Stimulated activated CD8-positive, alpha-beta memory T cell treated with anti-CD3 and anti-CD28 coated beads, Interleukin-15, amount 100 ng/mL, for 48 hours (primary cell): ENCODE measurements around the gene SELENOW.
"Not testable (repeated sequence)": the region's sequence is repeated elsewhere in the genome, so short reads cannot be mapped to it uniquely, and the experiment has no call there.

Source experiments
- DNase-seq, 2 donors: peaks; one replicate each; pipeline ENCODE4 v3.0.0-alpha.2; 2020; ENCODE audit warnings: low read depth in 2 of 2

Gene SELENOW

DNA sequence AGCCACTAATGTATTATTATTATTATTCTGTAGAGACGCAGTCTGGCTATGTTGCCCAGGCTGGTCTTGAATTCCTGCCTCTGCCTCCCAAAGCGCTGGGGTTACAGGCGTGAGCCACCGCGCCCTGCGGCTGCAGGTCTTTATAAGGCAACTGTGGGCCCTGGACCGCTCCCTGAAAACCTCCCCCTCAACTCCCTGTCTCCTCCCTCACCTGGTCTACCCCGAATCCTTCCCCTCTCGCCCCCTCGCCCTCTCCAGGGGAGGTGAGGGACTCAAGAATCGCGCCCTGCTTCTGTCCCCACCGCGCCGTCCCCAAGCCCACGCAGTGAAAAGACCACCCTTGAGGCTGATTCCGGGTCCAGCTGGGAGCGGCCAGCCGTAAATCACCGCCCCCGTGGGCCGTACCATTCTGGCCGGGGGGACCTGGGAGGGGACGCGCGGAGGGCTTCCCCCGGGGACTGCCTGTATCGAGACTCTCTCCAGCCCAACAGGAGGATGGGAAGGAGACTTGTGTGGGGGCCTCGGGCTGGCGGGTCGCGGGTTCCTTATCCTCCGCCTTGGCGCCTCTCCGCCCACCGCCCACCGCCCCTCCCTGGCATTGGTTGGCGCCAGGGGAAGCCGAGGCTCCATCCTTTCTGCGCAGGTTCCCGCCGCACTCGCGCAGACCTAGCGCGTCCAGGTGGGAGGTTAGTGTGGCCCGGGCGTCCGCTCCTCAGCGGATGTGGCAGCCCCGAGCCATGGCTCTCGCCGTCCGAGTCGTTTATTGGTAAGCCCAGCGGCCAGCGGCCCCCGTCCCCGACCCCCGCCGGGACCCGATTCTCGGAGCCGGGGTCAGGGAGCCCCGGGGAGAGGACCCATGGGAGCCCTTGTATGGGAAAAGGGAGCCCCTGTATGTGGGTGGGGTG is at the start of gene SELENOW:
Gene SELENOW (plus strand): TSS at position 655 of the 905 bp plus-strand sequence. CDS start 83 bp downstream, at position 738.
- DNase-seq = peak; percentile 69 to 70

DNA sequence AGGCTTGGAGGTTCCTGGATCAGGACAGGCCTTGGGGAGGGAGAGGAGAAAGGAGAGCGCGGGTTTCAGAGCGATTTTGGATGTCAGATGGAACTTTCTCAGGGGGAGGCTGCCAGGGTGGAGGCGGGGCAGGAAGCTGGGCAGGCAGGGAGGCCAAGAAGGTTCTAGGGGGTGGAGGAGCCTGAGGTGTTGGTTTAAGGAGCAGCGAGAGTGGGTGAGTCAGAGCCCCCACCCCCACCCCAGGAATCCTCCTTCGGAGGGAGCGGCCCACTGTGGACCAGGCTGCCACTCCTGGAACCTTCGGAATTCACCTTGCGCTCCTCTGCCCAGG is 49.1 kb upstream of the SELENOW start:
- no peak for DNase-seq

DNA sequence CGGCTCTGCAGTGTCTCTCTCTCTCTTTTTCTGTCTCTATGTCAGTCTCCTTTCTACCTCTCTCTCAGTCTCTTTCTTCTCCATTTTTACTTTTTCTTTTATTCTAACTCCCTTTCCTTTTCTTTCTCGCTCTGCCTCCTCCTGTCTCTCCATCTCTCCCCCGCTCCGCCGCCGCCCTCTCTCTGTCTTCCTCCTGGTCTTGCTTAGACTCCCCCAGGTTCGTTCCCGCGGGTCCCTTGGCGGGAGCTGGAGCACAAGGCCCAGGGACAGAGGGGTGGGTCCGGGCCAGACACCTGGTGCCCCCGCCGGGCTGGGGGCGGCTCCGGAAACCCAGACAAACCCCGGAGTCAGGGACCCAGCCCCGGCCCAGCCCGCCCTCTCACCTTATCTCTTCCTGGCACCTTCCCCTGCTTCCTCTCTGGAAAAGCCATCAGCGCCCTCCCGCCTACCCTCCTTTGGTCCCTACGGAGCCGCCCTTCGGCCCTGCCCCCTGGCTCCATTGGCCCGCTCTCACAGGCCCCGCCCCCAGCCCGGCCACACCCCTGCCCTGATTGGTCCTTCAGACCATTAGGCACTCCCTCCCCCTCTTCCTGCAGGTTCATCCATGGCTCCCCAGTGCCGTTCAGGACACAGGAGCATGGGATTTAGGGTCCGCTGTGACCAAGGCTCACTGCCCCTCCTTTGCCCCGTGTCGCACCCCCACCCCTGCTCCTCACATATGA is 48.5 kb upstream of the SELENOW start:
- peak; percentile 34 to 56 for DNase-seq

DNA sequence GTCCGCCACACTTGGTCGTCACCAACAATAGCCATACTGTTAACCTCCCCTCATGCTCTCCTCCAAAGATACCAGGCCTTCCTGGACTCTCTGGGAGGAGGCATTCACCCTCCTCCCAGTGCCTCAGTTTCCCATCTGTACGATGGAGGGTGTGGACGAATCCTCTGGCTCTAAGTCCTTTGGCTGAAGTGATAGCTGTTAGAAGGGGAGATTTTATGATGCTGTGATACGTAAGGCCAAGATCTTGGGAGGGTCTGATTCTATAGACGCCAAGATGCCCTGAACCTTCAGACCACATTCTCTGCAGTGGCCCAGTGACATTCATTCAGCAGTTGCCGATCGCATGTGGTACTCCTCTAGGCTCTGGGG is 48.0 kb upstream of the SELENOW start:
- DNase-seq = no peak

DNA sequence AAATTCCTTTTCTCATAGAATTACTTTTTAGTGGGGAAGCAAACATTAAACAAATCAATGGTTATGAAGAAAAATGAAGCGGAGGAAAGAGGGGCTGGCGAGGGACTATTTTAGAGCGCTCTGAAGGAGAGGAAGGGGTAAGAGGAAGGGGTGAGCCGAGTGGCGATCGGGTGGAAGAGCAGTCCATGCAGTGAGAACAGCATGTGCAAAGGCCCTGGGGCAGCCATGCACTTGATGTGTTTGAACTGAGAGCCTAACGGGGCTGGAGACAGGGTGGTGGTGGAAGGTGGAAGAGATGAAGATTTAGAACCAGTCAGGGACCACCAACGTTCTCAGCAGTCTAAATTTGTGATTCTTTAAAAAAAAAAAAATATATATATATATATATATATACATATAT is 47.6 kb upstream of the SELENOW start:
- DNase-seq = no peak

DNA sequence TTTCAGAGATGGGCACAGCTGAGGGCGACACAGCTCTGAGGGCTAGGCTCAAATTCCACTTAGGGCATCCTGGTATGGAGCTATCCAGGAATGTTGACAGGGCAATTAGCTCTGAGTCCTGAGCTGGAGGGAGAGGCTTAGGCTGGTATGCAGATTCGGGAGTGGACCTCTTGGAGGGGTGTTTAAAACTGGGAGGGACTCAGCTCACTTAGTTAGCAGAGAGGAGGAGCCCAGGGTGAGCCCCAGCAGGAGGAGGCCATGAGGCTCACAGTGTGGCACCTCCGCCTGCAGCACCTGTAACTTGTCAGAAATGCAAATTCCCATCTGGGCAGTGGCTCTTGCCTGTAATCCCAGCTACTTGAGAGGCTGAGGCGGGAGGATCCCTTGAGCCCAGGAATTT is 43.4 kb upstream of the SELENOW start:
- no peak for DNase-seq

DNA sequence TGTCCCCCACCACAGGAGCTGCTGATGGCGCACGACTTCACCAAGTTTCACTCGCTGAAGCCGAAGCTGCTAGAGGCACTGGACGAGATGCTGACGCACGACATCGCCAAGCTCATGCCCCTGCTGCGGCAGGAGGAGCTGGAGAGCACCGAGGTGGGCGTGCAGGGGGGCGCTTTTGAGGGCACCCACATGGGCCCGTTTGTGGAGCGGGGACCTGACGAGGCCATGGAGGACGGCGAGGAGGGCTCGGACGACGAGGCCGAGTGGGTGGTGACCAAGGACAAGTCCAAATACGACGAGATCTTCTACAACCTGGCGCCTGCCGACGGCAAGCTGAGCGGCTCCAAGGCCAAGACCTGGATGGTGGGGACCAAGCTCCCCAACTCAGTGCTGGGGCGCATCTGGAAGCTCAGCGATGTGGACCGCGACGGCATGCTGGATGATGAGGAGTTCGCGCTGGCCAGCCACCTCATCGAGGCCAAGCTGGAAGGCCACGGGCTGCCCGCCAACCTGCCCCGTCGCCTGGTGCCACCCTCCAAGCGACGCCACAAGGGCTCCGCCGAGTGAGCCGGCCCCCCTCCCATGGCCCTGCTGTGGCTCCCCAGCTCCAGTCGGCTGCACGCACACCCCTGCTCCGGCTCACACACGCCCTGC is 37.5 kb upstream of the SELENOW start:
- no peak for DNase-seq

DNA sequence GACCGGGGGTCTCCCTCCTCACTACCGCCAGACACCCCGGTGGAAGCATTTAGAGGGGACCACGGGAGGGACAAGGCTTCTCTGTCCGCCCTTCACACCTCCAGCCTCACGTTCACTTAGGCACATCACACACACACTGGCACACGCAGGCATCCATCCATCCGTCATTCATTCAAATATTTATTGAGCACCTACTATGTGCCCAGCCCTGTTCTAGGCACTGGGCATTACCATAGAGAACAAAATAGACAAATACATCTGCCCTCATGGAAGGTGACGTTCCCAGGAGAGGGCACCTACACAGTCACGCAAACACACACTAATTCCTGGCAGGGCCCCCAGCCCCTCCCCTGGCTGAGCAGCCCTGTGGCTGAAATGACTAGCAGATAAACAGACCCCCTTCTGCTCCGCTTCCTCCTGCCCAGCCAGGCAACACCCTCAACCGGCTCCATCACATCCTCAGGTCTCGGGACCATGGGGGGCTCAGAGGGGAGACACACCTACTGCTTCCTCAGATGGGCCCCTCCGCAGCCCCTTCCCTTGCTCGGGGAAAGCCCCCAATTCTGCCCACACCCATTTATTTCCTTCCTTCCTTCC is 36.9 kb upstream of the SELENOW start:
- no peak for DNase-seq

DNA sequence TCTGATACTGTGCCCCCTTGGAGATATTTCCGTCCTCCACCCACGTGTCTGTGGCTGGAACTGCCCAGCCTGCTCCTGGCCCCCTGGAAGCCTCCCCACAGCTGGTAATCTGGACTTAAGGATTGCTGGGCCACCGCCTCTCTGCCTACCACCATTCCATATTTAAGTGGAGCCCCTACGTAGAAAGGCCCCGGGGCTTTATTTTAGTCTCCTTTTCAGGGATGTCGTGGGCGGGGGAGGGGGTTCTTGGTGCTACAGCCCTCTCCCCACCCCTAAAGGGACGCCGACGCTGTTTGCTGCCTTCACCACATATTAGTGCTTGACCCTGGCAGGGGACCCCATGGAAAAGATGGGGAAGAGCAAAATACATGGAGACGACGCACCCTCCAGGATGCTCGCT is 35.9 kb upstream of the SELENOW start:
- no peak for DNase-seq

DNA sequence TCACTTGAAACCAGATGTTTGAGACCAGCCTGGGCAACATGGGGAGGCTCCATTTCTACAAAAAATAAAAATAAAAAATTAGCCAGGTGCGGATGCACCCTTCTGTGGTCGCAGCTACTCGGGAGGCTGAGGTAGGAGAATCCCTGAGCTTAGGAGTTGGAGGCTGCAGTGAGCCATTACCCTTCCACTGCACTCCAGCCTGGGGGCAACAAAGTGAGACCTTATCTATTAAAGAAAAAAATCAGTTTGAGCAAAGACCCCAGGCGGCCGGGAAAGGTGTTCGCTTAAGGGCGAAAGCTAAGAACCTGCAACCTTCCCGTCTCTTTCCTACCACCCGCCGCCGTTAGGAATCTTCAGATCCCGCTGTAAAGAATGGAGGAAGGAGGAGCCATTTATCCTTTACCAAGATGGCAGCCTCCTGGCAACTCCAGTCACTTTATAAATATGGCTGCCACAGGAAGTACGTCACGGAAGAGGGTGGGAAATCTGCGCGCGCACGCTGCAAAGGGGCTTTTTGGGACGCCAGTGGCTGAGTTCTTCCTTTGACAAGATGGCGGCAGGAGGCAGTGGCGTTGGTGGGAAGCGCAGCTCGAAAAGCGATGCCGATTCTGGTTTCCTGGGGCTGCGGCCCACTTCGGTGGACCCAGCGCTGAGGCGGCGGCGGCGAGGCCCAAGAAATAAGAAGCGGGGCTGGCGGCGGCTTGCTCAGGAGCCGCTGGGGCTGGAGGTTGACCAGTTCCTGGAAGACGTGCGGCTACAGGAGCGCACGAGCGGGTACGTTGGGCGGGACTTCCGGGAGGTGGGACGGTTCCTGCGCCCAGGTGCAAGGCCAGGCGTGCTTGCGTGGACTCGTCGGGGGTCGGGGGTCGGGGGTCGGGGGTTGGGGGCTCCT is 33.2 kb upstream of the SELENOW start, which contains the start of gene NOP53:
Gene NOP53 (plus strand): TSS at position 537 of the 892 bp plus-strand sequence. CDS start 14 bp downstream, at position 551.
- DNase-seq = peak; percentile 89 to 90

DNA sequence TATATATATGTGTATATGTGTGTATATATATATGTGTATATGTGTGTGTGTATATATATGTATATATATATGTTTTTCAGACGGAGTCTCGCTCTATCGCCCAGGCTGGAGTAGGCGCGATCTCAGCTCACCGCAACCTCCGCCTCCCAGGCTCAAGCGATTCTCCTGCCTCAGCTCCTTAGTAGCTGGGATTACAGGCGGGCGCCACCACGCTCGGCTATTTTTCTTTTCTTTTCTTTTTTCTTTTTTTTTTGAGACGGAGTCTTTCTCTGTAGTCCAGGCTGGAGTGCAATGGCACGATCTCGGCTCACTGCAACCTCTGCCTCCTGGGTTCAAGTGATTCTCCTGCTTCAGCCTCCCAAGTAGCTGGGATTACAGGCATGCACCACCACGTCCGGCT is 32.4 kb upstream of the SELENOW start:
- not testable (repeated sequence) for DNase-seq

DNA sequence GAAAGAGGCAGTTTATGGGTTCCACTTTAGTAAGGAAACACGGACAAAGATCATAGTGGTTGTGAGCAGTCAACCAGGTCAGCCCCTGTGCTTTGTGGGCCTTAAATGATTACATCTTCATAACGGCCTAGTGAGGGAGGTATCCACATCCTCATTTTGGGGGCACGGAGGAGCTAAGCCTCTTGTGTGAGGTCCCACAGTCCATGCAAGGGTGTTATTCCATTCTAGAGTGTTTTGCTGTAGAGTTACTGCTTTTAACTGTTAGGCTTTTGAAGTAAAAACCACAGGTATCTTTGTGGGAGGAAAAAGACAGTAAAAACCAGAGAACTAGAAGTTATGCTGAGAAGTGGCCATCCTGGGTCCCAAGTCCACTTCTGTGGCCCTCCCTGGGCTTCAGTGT is 29.2 kb upstream of the SELENOW start:
- no peak for DNase-seq

DNA sequence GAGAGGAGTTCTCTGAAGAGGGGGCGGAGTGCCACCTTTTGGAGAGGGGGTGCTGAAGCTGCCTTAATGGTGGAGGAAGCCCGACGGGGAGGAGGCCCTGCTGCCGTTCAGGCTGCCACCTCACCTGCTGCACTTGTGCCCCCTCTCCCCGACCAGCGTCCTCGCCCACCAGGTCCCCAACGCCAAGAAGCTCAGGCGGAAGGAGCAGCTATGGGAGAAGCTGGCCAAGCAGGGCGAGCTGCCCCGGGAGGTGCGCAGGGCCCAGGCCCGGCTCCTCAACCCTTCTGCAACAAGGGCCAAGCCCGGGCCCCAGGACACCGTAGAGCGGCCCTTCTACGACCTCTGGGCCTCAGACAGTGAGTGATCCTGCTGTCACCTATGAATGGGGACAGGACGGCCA is 27.8 kb upstream of the SELENOW start:
- no peak for DNase-seq

DNA sequence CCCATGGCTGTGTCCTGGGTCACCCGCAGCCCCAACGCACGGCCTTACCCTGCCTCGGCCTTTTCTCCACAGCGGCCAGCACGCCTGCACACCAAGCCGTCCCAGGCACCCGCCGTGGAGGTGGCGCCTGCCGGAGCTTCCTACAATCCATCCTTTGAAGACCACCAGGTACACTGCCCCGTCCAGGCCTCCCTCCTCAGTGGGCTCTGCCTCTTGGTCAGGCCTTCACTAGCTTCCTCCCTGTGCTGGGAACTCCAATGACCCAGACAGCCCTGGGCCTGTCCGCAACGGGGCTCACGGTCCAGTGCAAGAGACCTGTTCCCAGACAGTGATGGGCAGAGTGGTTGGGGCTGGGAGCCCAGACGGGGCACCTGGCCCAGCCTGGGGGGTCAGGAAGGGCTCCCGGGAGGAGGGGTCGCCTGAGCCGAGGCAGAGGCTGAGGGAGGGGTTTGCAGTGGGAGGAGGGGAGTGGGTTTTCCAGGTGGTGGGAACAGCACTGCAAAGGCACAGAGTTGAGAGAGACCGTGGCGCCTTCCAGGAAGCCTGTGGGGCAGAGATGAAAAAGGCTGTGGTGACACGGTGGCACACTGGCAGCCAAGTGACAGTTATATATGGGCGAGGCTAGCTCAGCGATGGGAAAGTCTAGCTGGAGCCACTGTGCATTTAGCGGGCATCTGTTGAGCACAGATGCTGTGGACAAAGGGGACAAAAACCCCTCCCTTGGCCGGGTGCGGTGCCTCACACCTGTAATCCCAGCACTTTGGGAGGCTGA is 25.9 kb upstream of the SELENOW start:
- DNase-seq = no peak

DNA sequence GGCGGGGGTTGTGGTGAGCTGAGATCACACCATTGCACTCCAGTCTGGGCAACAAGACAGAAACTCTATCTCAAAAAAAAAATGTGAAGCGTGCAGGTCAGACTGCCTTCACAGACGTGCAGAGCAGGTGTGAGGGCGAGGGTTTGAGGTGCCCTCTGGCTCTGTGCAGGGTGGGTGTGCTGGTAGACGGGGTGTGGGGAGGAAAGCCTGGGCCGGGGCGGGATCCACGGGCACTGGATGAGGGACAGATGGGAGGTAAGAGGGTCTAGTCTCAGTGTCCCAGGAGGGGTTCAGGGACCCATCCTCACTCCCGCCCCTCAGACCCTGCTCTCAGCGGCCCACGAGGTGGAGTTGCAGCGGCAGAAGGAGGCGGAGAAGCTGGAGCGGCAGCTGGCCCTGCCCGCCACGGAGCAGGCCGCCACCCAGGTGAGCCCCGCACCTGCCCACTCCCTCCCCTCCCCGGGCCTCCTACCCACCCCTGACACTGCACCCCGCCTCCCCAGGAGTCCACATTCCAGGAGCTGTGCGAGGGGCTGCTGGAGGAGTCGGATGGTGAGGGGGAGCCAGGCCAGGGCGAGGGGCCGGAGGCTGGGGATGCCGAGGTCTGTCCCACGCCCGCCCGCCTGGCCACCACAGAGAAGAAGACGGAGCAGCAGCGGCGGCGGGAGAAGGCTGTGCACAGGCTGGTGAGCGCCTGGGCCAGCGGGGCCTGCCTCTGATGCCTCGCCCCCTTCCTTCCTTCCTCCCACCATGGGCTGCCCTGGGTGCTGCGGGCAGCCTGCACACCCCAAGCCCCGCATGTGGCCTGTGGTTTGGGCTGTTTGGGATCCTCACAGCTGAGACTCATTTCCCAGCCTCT is 24.1 kb upstream of the SELENOW start:
- DNase-seq = no peak

DNA sequence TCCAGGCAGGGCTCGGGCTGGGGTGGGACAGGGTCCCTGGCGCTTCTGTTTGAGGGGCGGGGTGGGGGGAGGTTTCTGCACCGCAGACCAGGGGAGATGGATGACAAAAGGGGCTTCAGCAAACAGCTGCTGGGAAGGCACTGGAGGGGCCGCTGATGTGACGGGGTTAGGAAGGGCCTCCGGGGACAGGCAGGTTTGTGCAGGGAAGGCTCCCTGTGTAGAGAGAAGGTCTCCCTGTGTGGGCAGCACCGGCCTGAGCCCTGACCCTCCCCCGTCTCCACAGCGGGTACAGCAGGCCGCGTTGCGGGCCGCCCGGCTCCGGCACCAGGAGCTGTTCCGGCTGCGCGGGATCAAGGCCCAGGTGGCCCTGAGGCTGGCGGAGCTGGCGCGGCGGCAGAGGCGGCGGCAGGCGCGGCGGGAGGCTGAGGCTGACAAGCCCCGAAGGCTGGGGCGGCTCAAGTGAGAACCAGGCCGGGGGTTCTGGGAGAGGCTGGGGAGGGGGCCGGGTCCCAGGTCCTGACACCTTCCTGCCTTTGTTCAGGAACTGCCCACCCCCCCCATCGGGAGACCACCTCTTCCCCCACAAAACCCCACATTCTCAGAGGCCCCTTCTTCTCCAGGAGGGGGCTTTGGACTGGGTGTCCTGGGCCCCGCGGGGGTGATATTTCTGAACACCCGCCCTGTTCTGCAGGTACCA is 23.3 kb upstream of the SELENOW start:
- DNase-seq = no peak

DNA sequence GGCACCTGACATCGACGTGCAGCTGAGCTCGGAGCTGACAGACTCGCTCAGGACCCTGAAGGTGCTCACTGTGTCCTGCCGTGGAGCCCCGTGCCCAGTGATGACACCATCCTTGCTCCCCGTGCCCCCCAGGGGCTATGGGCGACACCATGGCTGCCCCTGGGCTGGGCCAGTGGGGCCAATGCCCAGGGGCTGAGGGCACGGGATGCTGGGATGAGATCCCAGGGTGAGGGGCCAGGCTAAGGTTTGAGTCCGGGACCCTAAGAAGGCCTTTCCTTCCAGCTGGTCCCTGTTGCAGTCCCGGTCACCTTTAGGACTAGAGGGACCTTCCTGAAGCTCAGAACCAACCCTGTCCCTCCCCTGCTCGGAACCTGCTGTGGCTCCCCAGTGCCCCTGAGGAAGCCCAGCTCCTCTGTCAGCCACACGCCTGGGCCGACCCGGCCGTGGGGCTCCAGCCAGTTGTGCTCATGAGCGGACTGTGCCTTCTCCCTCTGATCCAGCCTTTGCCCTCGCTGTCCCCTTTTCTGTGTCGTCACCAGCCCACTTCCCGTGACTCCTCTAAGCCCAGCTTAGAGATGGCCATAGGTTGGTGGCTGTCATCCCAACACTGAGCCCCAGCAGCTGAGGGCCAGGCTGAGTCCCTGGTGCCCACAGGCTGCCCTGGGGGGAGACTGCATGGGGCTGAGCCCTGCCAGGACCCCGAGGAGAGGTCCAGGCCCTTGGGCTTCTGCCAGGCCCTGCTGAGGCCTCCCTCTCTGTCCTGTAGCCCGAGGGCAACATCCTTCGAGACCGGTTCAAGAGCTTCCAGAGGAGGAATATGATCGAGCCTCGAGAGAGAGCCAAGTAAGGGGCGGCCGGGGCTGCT is 22.5 kb upstream of the SELENOW start:
- DNase-seq = no peak

DNA sequence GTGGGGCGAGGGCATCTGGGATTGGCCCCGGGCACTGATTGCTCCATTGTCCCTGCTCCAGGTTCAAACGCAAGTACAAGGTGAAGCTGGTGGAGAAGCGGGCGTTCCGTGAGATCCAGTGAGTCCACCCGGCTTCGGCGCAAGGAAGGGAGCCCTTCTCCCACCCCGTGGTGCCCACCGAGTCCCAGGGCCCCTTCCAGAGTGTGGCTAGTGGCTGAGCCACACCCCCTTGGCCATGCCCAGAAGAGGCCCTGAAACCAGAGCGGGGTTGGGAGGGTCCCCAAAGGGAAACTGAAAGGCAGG is 21.9 kb upstream of the SELENOW start:
- DNase-seq = no peak
